CD8-positive, alpha-beta memory T cell (primary cell): Measurements from ENCODE around the gene SH2B3. TPM values are rescaled to one million over a fixed set of nuclear protein-coding genes. Genes with fewer than 3 reads are reported as not detected.

ENCODE experiments used
- CTCF ChIA-PET: fragments of 350-600 bp; sonication (Branson Sonifier 250); formaldehyde crosslinking; loops from one replicate; lab custom pipeline; 2021; ENCODE audit warnings: antibody characterized with exemption; lab: Charles Lee
- POLR2A ChIA-PET: fragments of 350-600 bp; sonication (Branson Sonifier 250); formaldehyde crosslinking; loops from one replicate; lab custom pipeline; 2021; ENCODE audit warnings: antibody characterized with exemption; lab: Charles Lee
- DNase-seq, 5 donors: peaks; one replicate each; pipeline versions ENCODE4 v3.0.0 to v3.0.0-alpha.2; 2020 to 2022; ENCODE audit warnings: mixed read lengths in 1 of 5
- H3K27ac ChIP-seq: one replicate; pipeline ENCODE4 v1.7.0; 2013; ENCODE audit warnings: low read depth, mild to moderate bottlenecking, low read length, moderate library complexity
- H3K27me3 ChIP-seq: 2 replicates; pipeline ENCODE4 v1.7.0; 2013; ENCODE audit warnings: low read length, mild to moderate bottlenecking; ENCODE audit not compliant: insufficient read depth, poor library complexity, severe bottlenecking
- H3K36me3 ChIP-seq: 2 replicates; pipeline ENCODE4 v1.7.0; 2013; ENCODE audit warnings: mild to moderate bottlenecking, low read length, moderate library complexity; ENCODE audit not compliant: insufficient read depth
- H3K4me1 ChIP-seq: 2 replicates; pipeline ENCODE4 v1.7.0; 2013; ENCODE audit warnings: mild to moderate bottlenecking, low read length, moderate library complexity; ENCODE audit not compliant: insufficient read depth
- H3K4me3 ChIP-seq: 2 replicates; pipeline ENCODE4 v1.7.0; 2013; ENCODE audit warnings: mild to moderate bottlenecking, low read length
- H3K9me3 ChIP-seq: 2 replicates; pipeline ENCODE4 v1.7.0; 2013; ENCODE audit warnings: mild to moderate bottlenecking, low read length
- H3K27ac Mint-ChIP-seq, 8 donors: one replicate each; pipeline ENCODE4 v1.8.0; 2020 to 2021; ENCODE audit warnings: mixed read lengths in 8 of 8, mild to moderate bottlenecking in 6 of 8, inconsistent platforms in 3 of 8, moderate library complexity in 3 of 8
- H3K27me3 Mint-ChIP-seq, 2 donors: one replicate each; pipeline ENCODE4 v1.8.0; 2020 to 2021; ENCODE audit warnings: mixed read lengths in 2 of 2, mild to moderate bottlenecking in 1 of 2, moderate library complexity in 1 of 2
- H3K36me3 Mint-ChIP-seq, 3 donors: one replicate each; pipeline ENCODE4 v1.8.0; 2020 to 2021; ENCODE audit warnings: mixed read lengths in 3 of 3, inconsistent platforms in 1 of 3, mild to moderate bottlenecking in 1 of 3
- H3K4me1 Mint-ChIP-seq, 3 donors: one replicate each; pipeline ENCODE4 v1.8.0; 2020 to 2021; ENCODE audit warnings: mixed read lengths in 3 of 3, inconsistent platforms in 1 of 3, mild to moderate bottlenecking in 1 of 3
- H3K4me3 Mint-ChIP-seq, 7 donors: one replicate each; pipeline ENCODE4 v1.8.0; 2020 to 2021; ENCODE audit warnings: mixed read lengths in 7 of 7, mild to moderate bottlenecking in 6 of 7, moderate library complexity in 4 of 7, inconsistent platforms in 2 of 7
- H3K9me3 Mint-ChIP-seq, 5 donors: one replicate each; pipeline ENCODE4 v1.8.0; 2020 to 2022; ENCODE audit warnings: mixed read lengths in 5 of 5, mild to moderate bottlenecking in 3 of 5, moderate library complexity in 2 of 5, inconsistent platforms in 1 of 5
- polyA plus RNA-seq: library from polyadenylated mRNA; unstranded; fragments of 300-500 nt; fragmentation: Illumina TruSeq; gene quantifications from one replicate; pipeline ENCODE4 v1.2.3, GENCODE V29; 2021
- total RNA-seq, 2 experiments: library from RNA; stranded (reverse); gene quantifications; one replicate each; pipeline ENCODE4 v1.2.3, GENCODE V29; 2021

The SH2B3 gene
- total and polyA plus RNA-seq, 3 experiments from 2014 or later: 11.1 to 48.9 (median 46.8) TPM

GRCh38 chr12:111444314-111444924 is 38.7 kb downstream of the SH2B3 start:
- H3K36me3 Mint-ChIP-seq: peaks cover 0 to 50% (median 3%) of the 10 kb centered on the region in 3 donors
- H3K4me3 ChIP-seq: peak overlapping the region; percentile 26

GRCh38 chr12:111444925-111445725 is 39.4 kb downstream of the SH2B3 start:
- Mint-ChIP-seq H3K4me1 (peaks cover 69 to 83% (median 71%) of the 10 kb centered on the region in 3 donors), H3K4me3 (peak overlapping the region; percentile 22 to 89 (median 75)), H3K36me3 (peaks cover 0 to 53% (median 1%) of the 10 kb centered on the region in 3 donors), H3K27ac (peak overlapping the region; percentile 88 to 98 (median 94)), H3K27me3 (peaks cover 0 to 3% of the 10 kb centered on the region in 2 donors), H3K9me3 (no peaks in the 10 kb centered on the region)
- DNase-seq: peak; percentile 68 to 91 (median 73)
- ChIA-PET POLR2A (interaction anchor here (0.9 to 3.5 kb wide), 9 partner anchors 10 to 240 kb away, joined by 3 to 41 read pairs (median 6); partner anchors contain the start of gene SH2B3), CTCF (interaction anchor here (0.8 to 31.7 kb wide), 7 partner anchors 4 to 82 kb away, joined by 3 to 1032 read pairs (median 61); partner anchors contain the start of gene SH2B3)
- Histone ChIP-seq H3K36me3 (peaks cover 27% of the 10 kb centered on the region), H3K9me3 (no peaks in the 10 kb centered on the region), H3K27me3 (no peaks in the 10 kb centered on the region), H3K4me1 (peaks cover 58% of the 10 kb centered on the region), H3K27ac (peak overlapping the region; percentile 40), H3K4me3 (peak overlapping the region; percentile 26)

More at GRCh38 chr12:111444314-111444924, 38.7 kb downstream of the SH2B3 start:
- Histone ChIP-seq H3K9me3 (no peaks in the 10 kb centered on the region), H3K27me3 (no peaks in the 10 kb centered on the region), H3K4me1 (peaks cover 61% of the 10 kb centered on the region), H3K36me3 (peaks cover 25% of the 10 kb centered on the region), H3K27ac (peak overlapping the region; percentile 40)
- Mint-ChIP-seq H3K9me3 (no peaks in the 10 kb centered on the region), H3K4me1 (peaks cover 72 to 88% (median 73%) of the 10 kb centered on the region in 3 donors), H3K4me3 (peak overlapping the region; percentile 22 to 89 (median 75)), H3K27me3 (peaks cover 0 to 3% of the 10 kb centered on the region in 2 donors), H3K27ac (peak overlapping the region; percentile 88 to 98 (median 94))
- ChIA-PET POLR2A (interaction anchor here (0.9 to 3.5 kb wide), 10 partner anchors 9 to 241 kb away, joined by 3 to 41 read pairs (median 5); partner anchors contain the start of gene SH2B3), CTCF (interaction anchor here (0.8 to 31.7 kb wide), 7 partner anchors 5 to 83 kb away, joined by 3 to 1032 read pairs (median 61); partner anchors contain the start of gene SH2B3)
- DNase-seq: peak in 1 of 5 donors; percentile 33

GRCh38 chr12:111445726-111446581 is 40.2 kb downstream of the SH2B3 start:
- Histone ChIP-seq H3K9me3 (no peaks in the 10 kb centered on the region), H3K4me3 (no peak overlapping the region), H3K4me1 (peaks cover 54% of the 10 kb centered on the region), H3K27ac (peak overlapping the region; percentile 25), H3K36me3 (peaks cover 35% of the 10 kb centered on the region), H3K27me3 (no peaks in the 10 kb centered on the region)
- DNase-seq: no peak
- no peaks in the 10 kb centered on the region for H3K9me3 Mint-ChIP-seq
- ChIA-PET POLR2A (interaction anchor here (2.0 to 3.5 kb wide), 3 partner anchors 11 to 34 kb away, joined by 6 to 41 read pairs (median 8); no protein-coding TSS in a partner anchor), CTCF (interaction anchor here (6.5 to 31.7 kb wide), 3 partner anchors 7 to 43 kb away, joined by 61 to 1032 read pairs (median 218); partner anchors contain the start of gene SH2B3)
- H3K27ac Mint-ChIP-seq: peak overlapping the region; percentile 88 to 98 (median 94)
- H3K4me3 Mint-ChIP-seq: peak overlapping the region in 6 of 7 donors; percentile 41 to 78 (median 60)
- H3K4me1 Mint-ChIP-seq: peaks cover 69 to 82% (median 69%) of the 10 kb centered on the region in 3 donors
- H3K27me3 Mint-ChIP-seq: peaks cover 0 to 3% of the 10 kb centered on the region in 2 donors
- peaks cover 0 to 60% (median 3%) of the 10 kb centered on the region in 3 donors for H3K36me3 Mint-ChIP-seq

- ChIA-PET CTCF (interaction anchor here (6.5 to 31.7 kb wide), 3 partner anchors 8 to 44 kb away, joined by 61 to 1032 read pairs (median 218); partner anchors contain the start of gene SH2B3), POLR2A (interaction anchor here (0.5 kb wide), 1 partner anchor 681 kb away, joined by 3 read pairs; no protein-coding TSS in a partner anchor)
- no peak overlapping the region for H3K4me3 ChIP-seq
- H3K9me3 ChIP-seq: no peaks in the 10 kb centered on the region
- H3K36me3 ChIP-seq: peaks cover 36% of the 10 kb centered on the region
- no peak overlapping the region for H3K27ac ChIP-seq
- Mint-ChIP-seq H3K4me1 (peaks cover 69 to 82% (median 71%) of the 10 kb centered on the region in 3 donors), H3K36me3 (peaks cover 0 to 67% (median 7%) of the 10 kb centered on the region in 3 donors), H3K4me3 (peak overlapping the region in 1 of 7 donors; percentile 41), H3K9me3 (no peaks in the 10 kb centered on the region), H3K27me3 (peaks cover 0 to 2% of the 10 kb centered on the region in 2 donors), H3K27ac (peak overlapping the region; percentile 76 to 96 (median 88))
- H3K27me3 ChIP-seq: no peaks in the 10 kb centered on the region
- DNase-seq: no peak
- peaks cover 57% of the 10 kb centered on the region for H3K4me1 ChIP-seq
These were observed 41.2 kb downstream of the SH2B3 start for GRCh38 chr12:111446631-111447570.

- H3K36me3 Mint-ChIP-seq: peaks cover 0 to 66% (median 7%) of the 10 kb centered on the region in 3 donors
- H3K4me3 Mint-ChIP-seq: no peak overlapping the region
- H3K4me1 Mint-ChIP-seq: peaks cover 63 to 74% (median 64%) of the 10 kb centered on the region in 3 donors
- Histone ChIP-seq H3K27me3 (no peaks in the 10 kb centered on the region), H3K4me3 (no peak overlapping the region), H3K27ac (no peak overlapping the region), H3K9me3 (no peaks in the 10 kb centered on the region), H3K36me3 (peaks cover 36% of the 10 kb centered on the region), H3K4me1 (peaks cover 49% of the 10 kb centered on the region)
- DNase-seq: no peak
- POLR2A ChIA-PET: no interaction called here
- no peaks in the 10 kb centered on the region for H3K9me3 Mint-ChIP-seq
- H3K27me3 Mint-ChIP-seq: peaks cover 0 to 2% of the 10 kb centered on the region in 2 donors
- H3K27ac Mint-ChIP-seq: peak overlapping the region in 7 of 8 donors; percentile 26 to 95 (median 57)
- CTCF ChIA-PET: interaction anchor here (5.4 to 31.7 kb wide), 4 partner anchors 9 to 45 kb away, joined by 61 to 1032 read pairs (median 144); partner anchors contain the start of gene SH2B3
These were observed 42.0 kb downstream of the SH2B3 start for GRCh38 chr12:111447571-111448265.

GRCh38 chr12:111448266-111448830 is 42.6 kb downstream of the SH2B3 start:
- H3K27me3 ChIP-seq: no peaks in the 10 kb centered on the region
- peaks cover 0 to 66% (median 6%) of the 10 kb centered on the region in 3 donors for H3K36me3 Mint-ChIP-seq
- peaks cover 36% of the 10 kb centered on the region for H3K36me3 ChIP-seq
- H3K4me1 ChIP-seq: peaks cover 43% of the 10 kb centered on the region
- H3K4me1 Mint-ChIP-seq: peaks cover 57 to 68% (median 58%) of the 10 kb centered on the region in 3 donors
- H3K9me3 ChIP-seq: no peaks in the 10 kb centered on the region
- POLR2A ChIA-PET: interaction anchor here (1.1 kb wide), 1 partner anchor 14 kb away, joined by 6 read pairs; no protein-coding TSS in a partner anchor
- H3K27ac ChIP-seq: no peak overlapping the region
- H3K27ac Mint-ChIP-seq: peak overlapping the region; percentile 22 to 95 (median 56)
- H3K27me3 Mint-ChIP-seq: peaks cover 0 to 2% of the 10 kb centered on the region in 2 donors
- CTCF ChIA-PET: interaction anchor here (5.4 to 31.7 kb wide), 3 partner anchors 9 to 45 kb away, joined by 69 to 1032 read pairs (median 218); partner anchors contain the start of gene SH2B3
- DNase-seq: no peak
- no peak overlapping the region for H3K4me3 ChIP-seq
- peak overlapping the region in 1 of 7 donors; percentile 14 for H3K4me3 Mint-ChIP-seq
- no peaks in the 10 kb centered on the region for H3K9me3 Mint-ChIP-seq
